K562 (cell line): ENCODE results near the gene CDK5RAP3. TPM values are rescaled to one million over a fixed set of nuclear protein-coding genes. Genes with fewer than 3 reads are reported as not detected.

Experiments used
- ATF1 ChIP-seq, 2 experiments: fragments of 450-650 bp in 1 of 2; IDR thresholded peaks; 2 replicates each; pipeline ENCODE4 v1.6.1; 2016; ENCODE audit warnings: missing compliant biosample characterization in 1 of 2, missing genetic modification characterization in 1 of 2
- BMI1 ChIP-seq: fragments of 150-350 bp; IDR thresholded peaks from 2 replicates; pipeline ENCODE4 v1.6.1; 2014; ENCODE audit warnings: low read length
- DPF2 ChIP-seq: fragments of 450-650 bp; IDR thresholded peaks from 2 replicates; pipeline ENCODE4 v1.6.1; 2016
- E2F6 ChIP-seq, 2 experiments: IDR thresholded peaks; 2 replicates each; pipeline ENCODE4 v1.6.1; 2011; ENCODE audit warnings: borderline replicate concordance in 1 of 2, control low read depth in 1 of 2, low read depth in 1 of 2, low read length in 1 of 2, mild to moderate bottlenecking in 1 of 2, mixed read lengths in 1 of 2, moderate library complexity in 1 of 2; ENCODE audit not compliant: insufficient read depth in 1 of 2, insufficient read length in 1 of 2, poor library complexity in 1 of 2, severe bottlenecking in 1 of 2; ENCODE audit errors: extremely low read depth in 1 of 2
- EP300 ChIP-seq: IDR thresholded peaks from 2 replicates; pipeline ENCODE4 v1.6.1; 2012; ENCODE audit warnings: low read length, improper control_type of control experiment
- ETV1 ChIP-seq: fragments of 450-650 bp; conservative IDR thresholded peaks from 2 replicates; pipeline ENCODE4 v1.6.1; 2016; ENCODE audit warnings: missing genetic modification characterization, control low read depth, low read depth, missing compliant biosample characterization
- FOXM1 ChIP-seq, 2 experiments: fragments of 450-650 bp in 1 of 2; sonication (generic) in 1 of 2; formaldehyde crosslinking in 1 of 2; IDR thresholded peaks; 2 replicates each; pipeline versions ENCODE4 v1.6.1 to v1.9.0; 2017 to 2022; ENCODE audit warnings: low read depth in 2 of 2, mild to moderate bottlenecking in 2 of 2, missing genetic modification reagents in 1 of 2, moderate library complexity in 1 of 2
- KDM1A ChIP-seq, 2 experiments: fragments of 450-650 bp; IDR thresholded peaks; 2 replicates each; pipeline ENCODE4 v1.6.1; 2016; ENCODE audit warnings: mild to moderate bottlenecking in 2 of 2
- KLF13 ChIP-seq: fragments of 450-650 bp; IDR thresholded peaks from 2 replicates; pipeline ENCODE4 v1.6.1; 2016; ENCODE audit warnings: missing genetic modification characterization, low read depth, mild to moderate bottlenecking, missing compliant biosample characterization, moderate library complexity, borderline replicate concordance
- MYBL2 ChIP-seq, 2 experiments: fragments of 450-650 bp in 1 of 2; sonication (generic) in 1 of 2; formaldehyde crosslinking in 1 of 2; IDR thresholded peaks; 2 replicates each; pipeline versions ENCODE4 v1.6.1 to v1.8.1; 2017 to 2022; ENCODE audit warnings: borderline replicate concordance in 1 of 2, inconsistent platforms in 1 of 2, low read depth in 1 of 2, mild to moderate bottlenecking in 1 of 2, missing genetic modification reagents in 1 of 2, moderate library complexity in 1 of 2
- PKNOX1 ChIP-seq: fragments of 450-650 bp; IDR thresholded peaks from 2 replicates; pipeline ENCODE4 v1.6.1; 2016
- RBM15 ChIP-seq: fragments of 200-400 bp; formaldehyde crosslinking; IDR thresholded peaks from 2 replicates; pipeline ENCODE4 v1.6.1; 2018; ENCODE audit warnings: mild to moderate bottlenecking, low read length, moderate library complexity; ENCODE audit not compliant: insufficient read depth
- SOX6 ChIP-seq: fragments of 450-650 bp; IDR thresholded peaks from 2 replicates; pipeline ENCODE4 v1.6.1; 2014; ENCODE audit warnings: mild to moderate bottlenecking
- TAL1 ChIP-seq: fragments of 450-650 bp; IDR thresholded peaks from 2 replicates; pipeline ENCODE4 v1.6.1; 2016; ENCODE audit warnings: mild to moderate bottlenecking
- TSHZ1 ChIP-seq: fragments of 250-450 bp; sonication (Bioruptor Pico); IDR thresholded peaks from 2 replicates; pipeline ENCODE4 v1.4.0; 2020; ENCODE audit warnings: mild to moderate bottlenecking, moderate library complexity
- VEZF1 ChIP-seq: fragments of 200-800 bp; sonication (Bioruptor generic); IDR thresholded peaks from 2 replicates; pipeline ENCODE4 v1.6.1; 2017; ENCODE audit warnings: missing genetic modification characterization, missing compliant biosample characterization
- YBX1 ChIP-seq: fragments of 450-650 bp; IDR thresholded peaks from 2 replicates; pipeline ENCODE4 v1.7.1; 2016; ENCODE audit warnings: mild to moderate bottlenecking
- ZBTB7A ChIP-seq: IDR thresholded peaks from 2 replicates; pipeline ENCODE4 v1.6.1; 2011; ENCODE audit warnings: low read depth, mild to moderate bottlenecking, low read length, moderate library complexity, borderline replicate concordance; ENCODE audit not compliant: control insufficient read depth
- ZBTB8A ChIP-seq: fragments of 450-650 bp; IDR thresholded peaks from 2 replicates; pipeline ENCODE4 v1.6.1; 2018; ENCODE audit warnings: mild to moderate bottlenecking, moderate library complexity; ENCODE audit not compliant: partially characterized antibody
- ZNF586 ChIP-seq: fragments of 450-650 bp; formaldehyde crosslinking; conservative IDR thresholded peaks from 2 replicates; pipeline ENCODE4 v1.4.0; 2020; ENCODE audit warnings: mild to moderate bottlenecking, moderate library complexity
- ZNF668 ChIP-seq: fragments of 250-450 bp; sonication (Bioruptor Pico); IDR thresholded peaks from 2 replicates; pipeline ENCODE4 v1.8.0; 2022; ENCODE audit warnings: mild to moderate bottlenecking, inconsistent platforms
- polyA plus RNA-seq, 8 experiments: library from polyadenylated mRNA; depleted of rRNA in 4 of 8; stranded (reverse) in 5 of 8; unstranded in 3 of 8; fragments of >200 nt; fragmentation: Nextera tagmentation in 2 of 8; fragmentation: Illumina TruSeq in 1 of 8; extraction: Ambion mirVana in 2 of 8; extraction: Trizol in 1 of 8; gene quantifications; 2 replicates each; pipeline versions ENCODE4 v1.2.1 to v1.2.3, GENCODE V29; 2011 to 2014; ENCODE audit warnings: inconsistent platforms in 1 of 8, missing spikeins in 1 of 8
- total RNA-seq, 7 experiments: library from RNA; depleted of rRNA in 6 of 7; stranded (reverse); fragments of >200 nt in 6 of 7; fragmentation: Illumina TruSeq in 2 of 7; extraction: Trizol in 2 of 7; gene quantifications; 2 replicates each; pipeline versions ENCODE4 v1.2.1 to v1.2.3, GENCODE V29; 2011 to 2021; ENCODE audit warnings: low replicate concordance in 1 of 7

The CDK5RAP3 gene
- total and polyA plus RNA-seq, 9 of the 15 experiments (the other 6 are each of a cell fraction or from before 2014, with no cell fraction given): 44.2 to 202 (median 91.5) TPM

- TF ChIP-seq KDM1A (IDR thresholded peaks at IDR 0.05) (peak; percentile 35 to 53; a peak in 2 of 4 replicates), DPF2 (peak; percentile 82), VEZF1 (CRISPR knock-in tag) (peak; percentile 95), PKNOX1 (peak; percentile 98), ZNF586 (CRISPR knock-in tag) (no peak), EP300 (peak; percentile 75), FOXM1 (IDR thresholded peaks at IDR 0.05; ENCODE audit: low read depth) (peak; percentile 35), FOXM1 (CRISPR knock-in tag; IDR thresholded peaks at IDR 0.05; ENCODE audit: low read depth) (no peak), ATF1 (CRISPR knock-in tag; IDR thresholded peaks at IDR 0.05) (no peak), ATF1 (tag; IDR thresholded peaks at IDR 0.05) (peak; percentile 56; the same call in 1 of the 2 replicates), KLF13 (no peak), TAL1 (peak; percentile 21; the same call in 1 of the 2 replicates), RBM15 (no peak), MYBL2 (IDR thresholded peaks at IDR 0.05; ENCODE audit: low read depth) (no peak), MYBL2 (CRISPR knock-in tag; IDR thresholded peaks at IDR 0.05; ENCODE audit: borderline replicate concordance) (no peak), TSHZ1 (CRISPR knock-in tag) (peak; percentile 88), SOX6 (peak; percentile 51; the same call in 1 of the 2 replicates), ZBTB8A (no peak), ZBTB7A (peak; percentile 67; the same call in 1 of the 2 replicates), ZNF668 (CRISPR knock-in tag) (no peak), E2F6 (IDR thresholded peaks at IDR 0.05; ENCODE audit: borderline replicate concordance in 1 of 2, extremely low read depth in 1 of 2, insufficient read depth in 1 of 2, insufficient read length in 1 of 2, low read depth in 1 of 2, low read length in 1 of 2, poor library complexity in 1 of 2, severe bottlenecking in 1 of 2) (no peak), BMI1 (no peak), YBX1 (no peak), ETV1 (peak; percentile 58; the same call in 1 of the 2 replicates)
Observed at GRCh38 chr17:47982091-47982617, 11.2 kb downstream of the CDK5RAP3 start (continued).
